M059J (cell line): ENCODE results near the gene KTI12. TPM values are rescaled to one million over a fixed set of nuclear protein-coding genes. Genes with fewer than 3 reads are reported as not detected.
"Not testable (repeated sequence)": the region's sequence is repeated elsewhere in the genome, so short reads cannot be mapped to it uniquely, and the experiment has no call there.

Experiments
- DNase-seq: peaks from one replicate; pipeline ENCODE4 v3.0.0-alpha.2; 2012; ENCODE audit warnings: low read depth
- total RNA-seq: library from RNA; depleted of rRNA; stranded (reverse); fragments of >200 nt; shearing (Covaris generic); gene quantifications from 2 replicates; pipeline ENCODE4 v1.2.3, GENCODE V29; 2014

Gene KTI12
- total RNA-seq, 1 experiment from 2014 or later, result 25.4 TPM

- no peak for DNase-seq
Observed at GRCh38 chr1:52041551-52042185, 8.1 kb upstream of the KTI12 start.

- no peak for DNase-seq
Observed at GRCh38 chr1:52037909-52038308, 4.3 kb upstream of the KTI12 start.

GRCh38 chr1:52037402-52037814, 3.8 kb upstream of the KTI12 start:
- peak; percentile 62 for DNase-seq

- DNase-seq, result no peak
Observed at GRCh38 chr1:52034050-52034384, 407 bp upstream of the KTI12 start.

GRCh38 chr1:52032785-52033131, 852 bp downstream of the KTI12 start:
- DNase-seq, result peak; percentile 79

GRCh38 chr1:52032124-52032784, 1.4 kb downstream of the KTI12 start:
- DNase-seq, result no peak

- not testable (repeated sequence) for DNase-seq
Observed at GRCh38 chr1:52028839-52029238, 4.8 kb downstream of the KTI12 start.

GRCh38 chr1:52028328-52028727, 5.3 kb downstream of the KTI12 start:
- DNase-seq, result no peak

GRCh38 chr1:52026278-52026677, 7.3 kb downstream of the KTI12 start:
- no peak for DNase-seq

GRCh38 chr1:52022133-52022532, 11.5 kb downstream of the KTI12 start:
- no peak for DNase-seq

- DNase-seq, result no peak
Observed at GRCh38 chr1:52008071-52008809, 25.4 kb downstream of the KTI12 start.

GRCh38 chr1:52007215-52008002, 26.2 kb downstream of the KTI12 start:
- no peak for DNase-seq

GRCh38 chr1:52006081-52006553, 27.5 kb downstream of the KTI12 start:
- DNase-seq, result not testable (repeated sequence)

- peak; percentile 69 for DNase-seq
Observed at GRCh38 chr1:52005548-52005947, 28.1 kb downstream of the KTI12 start.

- DNase-seq, result no peak
Observed at GRCh38 chr1:52003877-52004276, 29.7 kb downstream of the KTI12 start.

- DNase-seq, result peak; percentile 86
Observed at GRCh38 chr1:52002038-52002917, 31.3 kb downstream of the KTI12 start.

- no peak for DNase-seq
Observed at GRCh38 chr1:51998701-51999100, 34.9 kb downstream of the KTI12 start.

GRCh38 chr1:51997974-51998382, 35.6 kb downstream of the KTI12 start:
- no peak for DNase-seq

- DNase-seq, result peak; percentile 74
Observed at GRCh38 chr1:51990478-51990965, 43.1 kb downstream of the KTI12 start, which contains the start of gene RAB3B. TSS of gene RAB3B (minus strand) at chr1:51990700. CDS start at chr1:51977117, 13,583 bp downstream.

- no peak for DNase-seq
Observed at GRCh38 chr1:51989582-51990477, 43.8 kb downstream of the KTI12 start.
